ENCODE measurements around the gene KRT77.

KRT77 gene

DNA sequence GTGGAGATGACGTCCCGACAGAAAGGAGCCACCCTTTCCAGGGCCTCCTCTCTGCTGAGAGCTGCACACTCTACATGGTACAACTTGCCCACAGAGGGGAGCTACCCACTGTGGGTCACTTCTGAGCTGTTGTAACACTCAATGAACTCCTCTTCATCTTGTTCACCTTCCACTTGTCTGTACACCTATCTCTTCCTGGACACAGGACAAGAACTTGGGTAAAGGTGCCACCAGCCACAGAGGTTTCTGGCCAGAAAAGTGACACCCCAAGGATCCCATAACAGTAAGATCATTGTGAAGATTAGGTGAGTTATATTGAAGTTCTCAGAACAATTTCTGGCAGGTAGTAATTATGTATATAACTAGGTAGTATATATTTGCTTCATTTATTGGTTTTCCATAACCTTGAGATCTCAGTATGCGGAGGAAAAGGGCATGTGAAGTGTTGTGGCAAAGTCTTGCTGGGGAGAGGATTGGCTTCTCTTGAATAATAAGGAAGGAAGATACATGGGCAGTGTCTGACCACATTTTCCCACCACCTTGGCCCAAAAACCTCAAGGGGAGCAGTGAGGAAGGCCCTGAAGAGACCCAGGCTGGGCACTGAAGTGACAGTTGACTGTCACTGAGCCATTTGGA is 39.6 kb upstream of the KRT77 start:
- TF ChIP-seq CTCF (conservative IDR thresholded peaks at IDR 0.05) (no peak), ZFX (IDR thresholded peaks at IDR 0.05) (no peak)
- no peak overlapping the region for H3K27ac ChIP-seq

- no peak overlapping the region for H3K27ac ChIP-seq
- TF ChIP-seq CTCF (conservative IDR thresholded peaks at IDR 0.05) (no peak), ZFX (IDR thresholded peaks at IDR 0.05) (no peak)
These were observed 38.9 kb upstream of the KRT77 start for GRCh38 chr12:52742196-52742580.

DNA sequence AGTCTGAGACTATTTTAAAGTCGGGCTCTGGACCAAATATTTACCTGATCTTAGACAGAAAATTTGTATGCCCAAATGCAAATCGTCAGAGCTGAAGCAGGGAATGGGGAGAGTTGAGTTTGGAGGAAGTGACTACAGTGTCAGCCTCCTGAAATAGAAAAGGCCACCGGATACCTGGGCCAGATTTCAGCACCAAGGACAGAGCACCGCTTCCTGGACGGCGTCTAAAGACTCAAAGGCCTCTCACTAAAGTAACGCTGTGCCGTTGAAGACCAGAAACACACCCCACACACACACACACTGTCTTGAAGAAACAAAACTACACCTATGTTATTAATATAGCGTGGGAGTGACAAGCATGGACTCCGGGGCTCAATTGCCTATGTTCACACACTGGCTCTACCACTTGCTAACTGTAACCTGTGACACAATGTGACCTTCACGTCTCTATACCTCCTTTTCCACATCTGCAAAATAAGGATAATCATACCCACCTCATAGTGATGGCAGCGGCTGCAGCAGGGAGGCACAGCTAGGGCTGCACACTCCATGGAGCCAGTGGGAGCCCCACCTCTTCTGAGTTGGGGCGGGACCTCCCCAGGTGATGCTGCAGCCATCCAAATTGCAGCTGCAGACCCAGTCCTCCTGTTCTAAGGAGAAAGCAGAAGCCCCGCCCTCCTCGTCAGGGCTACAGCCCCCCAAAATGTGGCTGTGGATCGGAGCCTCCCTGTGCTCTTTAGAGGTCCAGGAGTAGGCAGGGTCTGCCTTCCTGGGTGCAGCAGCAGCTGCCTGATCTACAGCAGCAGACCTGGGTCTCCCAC is 38.3 kb upstream of the KRT77 start:
- no peak overlapping the region for H3K27ac ChIP-seq
- no peak for TF ChIP-seq ZFX (IDR thresholded peaks at IDR 0.05)
- no peak for TF ChIP-seq CTCF (conservative IDR thresholded peaks at IDR 0.05)

- TF ChIP-seq CTCF (conservative IDR thresholded peaks at IDR 0.05) (no peak), ZFX (IDR thresholded peaks at IDR 0.05) (no peak)
- H3K27ac ChIP-seq = no peak overlapping the region
These were observed 37.3 kb upstream of the KRT77 start for GRCh38 chr12:52740584-52740983.

GRCh38 chr12:52739963-52740362 is 36.6 kb upstream of the KRT77 start:
- no peak overlapping the region for H3K27ac ChIP-seq
- TF ChIP-seq ZFX (IDR thresholded peaks at IDR 0.05) (no peak), CTCF (conservative IDR thresholded peaks at IDR 0.05) (no peak)

DNA sequence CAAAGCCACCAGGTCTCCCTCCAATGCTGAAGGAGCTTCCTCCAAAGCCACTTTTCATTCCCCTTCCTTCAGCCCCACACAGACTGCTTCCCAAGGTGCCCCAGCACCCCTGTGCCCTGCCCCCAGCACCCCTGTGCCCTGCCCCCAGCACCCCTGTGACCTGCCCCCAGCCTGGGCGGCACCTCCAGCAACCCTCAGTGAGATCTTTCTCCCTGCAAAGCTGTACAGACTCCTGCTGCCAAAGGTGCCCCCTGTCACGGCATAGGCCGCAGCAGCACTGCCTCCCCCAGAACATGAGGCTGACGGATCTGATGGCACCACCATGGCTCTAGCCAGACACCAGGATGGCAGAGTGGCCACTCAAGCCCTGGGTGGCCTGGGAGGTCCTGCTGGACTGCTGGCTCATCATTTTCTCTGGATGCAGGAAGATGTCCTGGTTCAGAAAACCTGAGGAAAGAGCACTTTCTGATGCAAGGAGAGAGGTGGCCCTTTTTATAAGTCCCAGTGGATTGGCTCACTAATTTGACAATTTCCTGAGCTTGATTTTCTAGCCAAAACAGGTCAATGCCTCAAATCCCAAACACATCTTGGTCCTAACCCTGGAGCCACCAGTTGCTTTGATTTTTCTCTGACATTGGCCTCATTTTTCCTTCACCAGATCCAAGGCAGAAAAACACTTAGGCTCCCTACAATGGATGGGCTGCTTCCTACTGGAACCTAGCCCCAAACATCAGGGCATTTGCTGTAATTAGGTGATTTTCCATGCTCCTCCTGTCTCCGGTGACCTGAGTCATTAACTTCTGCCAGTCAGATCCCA is 32.7 kb upstream of the KRT77 start:
- H3K27ac ChIP-seq = no peak overlapping the region
- no peak for TF ChIP-seq CTCF (conservative IDR thresholded peaks at IDR 0.05)
- TF ChIP-seq ZFX (IDR thresholded peaks at IDR 0.05) = no peak

GRCh38 chr12:52735106-52735505 is 31.8 kb upstream of the KRT77 start:
- no peak overlapping the region for H3K27ac ChIP-seq
- TF ChIP-seq CTCF (conservative IDR thresholded peaks at IDR 0.05) = no peak
- no peak for TF ChIP-seq ZFX (IDR thresholded peaks at IDR 0.05)
